Neural crest cell (in vitro differentiated cells): ENCODE measurements around the gene RANBP17. TPM values are rescaled to one million over a fixed set of nuclear protein-coding genes. Genes with fewer than 3 reads are reported as not detected.
"Not testable (repeated sequence)": the region's sequence is repeated elsewhere in the genome, so short reads cannot be mapped to it uniquely, and the experiment has no call there.

Experiments used
- DNase-seq: peaks from one replicate; pipeline ENCODE4 v3.0.0; 2021; ENCODE audit warnings: low read depth, mixed read lengths, low spot score
- H3K27ac Mint-ChIP-seq: one replicate; pipeline ENCODE4 v1.8.0; 2021; ENCODE audit warnings: mild to moderate bottlenecking, mixed read lengths; ENCODE audit not compliant: unreplicated experiment
- H3K27me3 Mint-ChIP-seq: 2 replicates; pipeline ENCODE4 v1.8.0; 2021; ENCODE audit warnings: low read depth, mild to moderate bottlenecking, mixed read lengths
- H3K36me3 Mint-ChIP-seq: 2 replicates; pipeline ENCODE4 v1.8.0; 2021; ENCODE audit warnings: low read depth, mild to moderate bottlenecking, mixed read lengths
- H3K4me1 Mint-ChIP-seq: 2 replicates; pipeline ENCODE4 v1.8.0; 2021; ENCODE audit warnings: mixed read lengths
- H3K4me3 Mint-ChIP-seq: one replicate; pipeline ENCODE4 v1.8.0; 2021; ENCODE audit warnings: mild to moderate bottlenecking, mixed read lengths
- H3K9me3 Mint-ChIP-seq: 2 replicates; pipeline ENCODE4 v1.8.0; 2021; ENCODE audit warnings: mixed read lengths
- CTCF ChIP-seq: fragments of 200-600 bp; sonication (generic); conservative IDR thresholded peaks from 2 replicates; pipeline ENCODE4 v1.5.0; 2021; ENCODE audit warnings: antibody characterized with exemption, mild to moderate bottlenecking
- total RNA-seq: library from RNA; stranded (reverse); gene quantifications from 2 replicates; pipeline ENCODE4 v1.2.1, GENCODE V29; 2021

The RANBP17 gene
- total RNA-seq, 1 donor from 2014 or later = 26.9 TPM

- Mint-ChIP-seq H3K27me3 (no peaks in the 10 kb centered on the region), H3K36me3 (peaks cover 27% of the 10 kb centered on the region), H3K9me3 (peaks cover 11% of the 10 kb centered on the region), H3K4me1 (no peaks in the 10 kb centered on the region), H3K4me3 (no peak overlapping the region), H3K27ac (no peak overlapping the region)
- DNase-seq = no peak
- no peak for TF ChIP-seq CTCF
Observed at GRCh38 chr5:171024084-171024483, 162.3 kb downstream of the RANBP17 start.

- Mint-ChIP-seq H3K4me3 (no peak overlapping the region), H3K27ac (no peak overlapping the region), H3K9me3 (no peaks in the 10 kb centered on the region), H3K36me3 (peaks cover 13% of the 10 kb centered on the region), H3K4me1 (no peaks in the 10 kb centered on the region), H3K27me3 (no peaks in the 10 kb centered on the region)
- no peak for TF ChIP-seq CTCF
- no peak for DNase-seq
Observed at GRCh38 chr5:171029401-171029800, 167.6 kb downstream of the RANBP17 start.

GRCh38 chr5:171031977-171032376 lies 170.2 kb downstream of the RANBP17 start:
- no peak overlapping the region for H3K4me3 Mint-ChIP-seq
- DNase-seq = no peak
- peaks cover 4% of the 10 kb centered on the region for H3K36me3 Mint-ChIP-seq
- TF ChIP-seq CTCF = no peak
- H3K4me1 Mint-ChIP-seq = no peaks in the 10 kb centered on the region
- no peak overlapping the region for H3K27ac Mint-ChIP-seq
- no peaks in the 10 kb centered on the region for H3K27me3 Mint-ChIP-seq
- no peaks in the 10 kb centered on the region for H3K9me3 Mint-ChIP-seq

GRCh38 chr5:171032435-171032973 lies 170.7 kb downstream of the RANBP17 start:
- H3K27me3 Mint-ChIP-seq = no peaks in the 10 kb centered on the region
- H3K36me3 Mint-ChIP-seq = peaks cover 8% of the 10 kb centered on the region
- DNase-seq = no peak
- no peak overlapping the region for H3K4me3 Mint-ChIP-seq
- no peaks in the 10 kb centered on the region for H3K4me1 Mint-ChIP-seq
- no peaks in the 10 kb centered on the region for H3K9me3 Mint-ChIP-seq
- TF ChIP-seq CTCF = no peak
- no peak overlapping the region for H3K27ac Mint-ChIP-seq

GRCh38 chr5:171041893-171042292 lies 180.1 kb downstream of the RANBP17 start:
- peaks cover 26% of the 10 kb centered on the region for H3K36me3 Mint-ChIP-seq
- DNase-seq, H3K4me3 Mint-ChIP-seq, H3K9me3 Mint-ChIP-seq, H3K4me1 Mint-ChIP-seq, H3K27ac Mint-ChIP-seq, H3K27me3 Mint-ChIP-seq: not testable (repeated sequence)

- Mint-ChIP-seq H3K27ac (no peak overlapping the region), H3K9me3 (peaks cover 19% of the 10 kb centered on the region), H3K4me3 (no peak overlapping the region), H3K27me3 (no peaks in the 10 kb centered on the region), H3K36me3 (peaks cover 36% of the 10 kb centered on the region), H3K4me1 (no peaks in the 10 kb centered on the region)
- no peak for TF ChIP-seq CTCF
- no peak for DNase-seq
Observed at GRCh38 chr5:171050916-171051315, 189.1 kb downstream of the RANBP17 start.
